Adrenal gland (tissue), 12 donors: ENCODE data around the gene TEX14. TPM values are rescaled to one million over a fixed set of nuclear protein-coding genes. Genes with fewer than 3 reads are reported as not detected.

Source experiments
- DNase-seq, 7 donors: peaks; one replicate each; pipeline ENCODE4 v3.0.0-alpha.2; 2019 to 2020
- H3K27ac ChIP-seq, 5 donors: fragments of 200-600 bp; sonication (generic) in 4 of 5; 1 replicate in 3 of 5; 2 replicates in 2 of 5; pipeline versions ENCODE4 v1.5.1 to v1.8.0; 2016 to 2020; ENCODE audit warnings: mild to moderate bottlenecking in 1 of 5
- H3K27me3 ChIP-seq: fragments of 200-600 bp; 2 replicates; pipeline ENCODE4 v1.8.0; 2021
- H3K36me3 ChIP-seq, 2 donors: fragments of 200-600 bp; replicated peaks in 1 of 2; 1 replicate in 1 of 2; 2 replicates in 1 of 2; pipeline versions ENCODE4 v1.5.1 to v1.8.0; 2018 to 2022
- H3K4me1 ChIP-seq, 2 donors: fragments of 200-600 bp; replicated peaks in 1 of 2; 1 replicate in 1 of 2; 2 replicates in 1 of 2; pipeline versions ENCODE4 v1.5.1 to v1.8.0; 2018 to 2021
- H3K4me3 ChIP-seq, 4 donors: fragments of 200-600 bp; sonication (generic) in 3 of 4; one replicate each; pipeline ENCODE4 v1.5.1; 2016 to 2018
- H3K9me3 ChIP-seq, 3 donors: fragments of 200-600 bp; sonication (generic) in 1 of 3; replicated peaks in 1 of 3; 1 replicate in 2 of 3; 2 replicates in 1 of 3; pipeline versions ENCODE4 v1.5.1 to v1.8.0; 2016 to 2021
- POLR2A ChIP-seq, 2 donors: fragments of 450-650 bp; IDR thresholded peaks; one replicate each; pipeline ENCODE4 v1.6.1; 2017; ENCODE audit warnings: antibody characterized with exemption in 2 of 2, mild to moderate bottlenecking in 2 of 2, moderate library complexity in 1 of 2
- WGBS, 4 donors: extraction: QIAGEN DNeasy Blood & Tissue Kit in 2 of 4; methylation state at CpG; one replicate each; pipeline versions ENCODE4 v1.1.5 to v1.1.7; 2013 to 2017; 5-methylcytosine and 5-hydroxymethylcytosine counted together
- intact Hi-C, 2 donors: fragments of 100-400 bp; cut with DNase I; formaldehyde crosslinking; loops; one replicate each; pipeline versions ENCODE4 v1.14.1 to v1.15.0; 2022 to 2023
- polyA plus RNA-seq, 3 donors: library from polyadenylated mRNA; stranded (reverse); fragments of 200-250 nt in 2 of 3; fragments of 350-450 nt in 1 of 3; fragmentation: Illumina TruSeq in 1 of 3; extraction: RNeasy Lipid Tissue Mini Kit (QIAGEN cat#74804) in 1 of 3; gene quantifications; one replicate each; pipeline ENCODE4 v1.2.3, GENCODE V29; 2013 to 2014
- total RNA-seq, 9 donors: library from RNA; depleted of rRNA in 4 of 9; stranded (reverse); fragments of >200 nt in 4 of 9; fragments of 120-200 nt in 1 of 9; fragmentation: NEBNext Ultra II Directional in 1 of 9; extraction: Animal tissue kit (Norgen Biotek cat#: 25700) in 1 of 9; gene quantifications; one replicate each; pipeline versions ENCODE4 v1.1.0 to v1.2.4, GENCODE V29; 2013 to 2023
- TF ChIP-seq, protein P1 (sequence below), 6 experiments: fragments of 450-650 bp in 4 of 6; fragments of 200-600 bp in 2 of 6; sonication (generic) in 1 of 6; IDR thresholded peaks; 1 replicate in 5 of 6; 2 replicates in 1 of 6; pipeline versions ENCODE4 v1.5.1 to v1.8.0; 2016 to 2021; ENCODE audit warnings: antibody characterized with exemption in 6 of 6, mild to moderate bottlenecking in 2 of 6, moderate library complexity in 1 of 6
- donor health status: healthy with polysubstance abuse.
- donor health status: Bipolar disorder and iron deficiency.
- donor health status: DM: yes; HTN: yes; CAD: no.
- donor health status: DM: no; HTN: no; CAD: no.
- donor health status: DM: no; HTN: no; CAD: no.
- donor health status: DM: yes; HTN: yes; CAD: no.

The TEX14 gene
- total and polyA plus RNA-seq, 12 donors, result 0.10 to 0.97 (median 0.30) TPM; not detected in 1

GRCh38 chr17:58530655-58531054, 161.2 kb downstream of the TEX14 start:
- Histone ChIP-seq H3K9me3 (no peaks in the 10 kb centered on the region), H3K27me3 (no peaks in the 10 kb centered on the region), H3K4me1 (peaks cover 66 to 83% of the 10 kb centered on the region in 2 donors), H3K4me3 (peak overlapping the region in 2 of 4 donors; percentile 40 to 75), H3K27ac (peak overlapping the region in 3 of 5 donors; percentile 79 to 95 (median 81)), H3K36me3 (no peaks in the 10 kb centered on the region)
- DNase-seq, result no peak
- TF ChIP-seq POLR2A (IDR thresholded peaks at IDR 0.05), result no peak
- TF ChIP-seq, protein P1, sequence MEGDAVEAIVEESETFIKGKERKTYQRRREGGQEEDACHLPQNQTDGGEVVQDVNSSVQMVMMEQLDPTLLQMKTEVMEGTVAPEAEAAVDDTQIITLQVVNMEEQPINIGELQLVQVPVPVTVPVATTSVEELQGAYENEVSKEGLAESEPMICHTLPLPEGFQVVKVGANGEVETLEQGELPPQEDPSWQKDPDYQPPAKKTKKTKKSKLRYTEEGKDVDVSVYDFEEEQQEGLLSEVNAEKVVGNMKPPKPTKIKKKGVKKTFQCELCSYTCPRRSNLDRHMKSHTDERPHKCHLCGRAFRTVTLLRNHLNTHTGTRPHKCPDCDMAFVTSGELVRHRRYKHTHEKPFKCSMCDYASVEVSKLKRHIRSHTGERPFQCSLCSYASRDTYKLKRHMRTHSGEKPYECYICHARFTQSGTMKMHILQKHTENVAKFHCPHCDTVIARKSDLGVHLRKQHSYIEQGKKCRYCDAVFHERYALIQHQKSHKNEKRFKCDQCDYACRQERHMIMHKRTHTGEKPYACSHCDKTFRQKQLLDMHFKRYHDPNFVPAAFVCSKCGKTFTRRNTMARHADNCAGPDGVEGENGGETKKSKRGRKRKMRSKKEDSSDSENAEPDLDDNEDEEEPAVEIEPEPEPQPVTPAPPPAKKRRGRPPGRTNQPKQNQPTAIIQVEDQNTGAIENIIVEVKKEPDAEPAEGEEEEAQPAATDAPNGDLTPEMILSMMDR (IDR thresholded peaks at IDR 0.05), result no peak
- intact Hi-C loops, result loop anchor here (10.0 kb wide), 2 partner anchors 54 to 164 kb away; partner anchors contain the start of genes RAD51C (in 1 of the 2) and TEX14 (in 1 of the 2)
- 0 to 57% (median 34%) methylated on average over 1 to 2 of the region's 2 CpGs for WGBS, 4 donors

DNA sequence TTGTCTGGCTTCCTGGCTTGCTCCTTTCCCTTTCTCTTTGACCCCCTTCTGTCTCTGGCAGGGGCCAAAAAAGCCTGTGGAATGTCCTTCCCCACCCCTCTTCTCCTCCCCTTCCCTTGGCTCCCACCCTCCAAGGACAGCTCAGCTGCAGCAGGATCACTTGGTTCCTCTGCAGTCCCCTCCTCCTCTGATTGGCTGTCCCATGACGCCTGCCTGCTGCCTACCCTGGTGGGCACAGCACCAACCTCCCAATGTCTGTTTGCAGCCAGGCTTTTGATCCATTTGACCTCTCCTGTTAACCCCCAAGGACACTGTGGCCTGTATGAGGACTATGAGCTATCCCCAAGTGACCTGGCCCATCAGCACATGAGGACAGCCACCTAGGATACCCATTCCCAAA, 162.6 kb downstream of the TEX14 start:
- Histone ChIP-seq H3K4me3 (no peak overlapping the region), H3K4me1 (peaks cover 60 to 81% of the 10 kb centered on the region in 2 donors), H3K27me3 (no peaks in the 10 kb centered on the region), H3K36me3 (no peaks in the 10 kb centered on the region), H3K9me3 (no peaks in the 10 kb centered on the region), H3K27ac (peak overlapping the region in 4 of 5 donors; percentile 34 to 90 (median 68))
- 8 to 17% (median 14%) methylated on average over 1 of the region's 1 CpG for WGBS, 4 donors
- intact Hi-C loops, result loop anchor here in 1 of 2 donors (10.0 kb wide), 1 partner anchor 476 kb away; no protein-coding TSS in a partner anchor
- TF ChIP-seq, protein P1 (IDR thresholded peaks at IDR 0.05), result no peak
- no peak for TF ChIP-seq POLR2A (IDR thresholded peaks at IDR 0.05)
- peak in 5 of 7 donors; percentile 54 to 75 (median 68) for DNase-seq

GRCh38 chr17:58528443-58528842, 163.4 kb downstream of the TEX14 start:
- intact Hi-C loops, result loop anchor here in 1 of 2 donors (10.0 kb wide), 1 partner anchor 476 kb away; no protein-coding TSS in a partner anchor
- 11 to 18% (median 15%) methylated on average over 3 of the region's 3 CpGs for WGBS, 4 donors
- H3K4me1 ChIP-seq, result peaks cover 59 to 74% of the 10 kb centered on the region in 2 donors
- no peaks in the 10 kb centered on the region for H3K36me3 ChIP-seq
- no peak for DNase-seq
- no peaks in the 10 kb centered on the region for H3K9me3 ChIP-seq
- no peaks in the 10 kb centered on the region for H3K27me3 ChIP-seq
- H3K27ac ChIP-seq, result peak overlapping the region in 4 of 5 donors; percentile 34 to 90 (median 68)
- peak overlapping the region in 1 of 4 donors; percentile 34 for H3K4me3 ChIP-seq
- TF ChIP-seq, protein P1 (IDR thresholded peaks at IDR 0.05), result no peak
- no peak for TF ChIP-seq POLR2A (IDR thresholded peaks at IDR 0.05)

DNA sequence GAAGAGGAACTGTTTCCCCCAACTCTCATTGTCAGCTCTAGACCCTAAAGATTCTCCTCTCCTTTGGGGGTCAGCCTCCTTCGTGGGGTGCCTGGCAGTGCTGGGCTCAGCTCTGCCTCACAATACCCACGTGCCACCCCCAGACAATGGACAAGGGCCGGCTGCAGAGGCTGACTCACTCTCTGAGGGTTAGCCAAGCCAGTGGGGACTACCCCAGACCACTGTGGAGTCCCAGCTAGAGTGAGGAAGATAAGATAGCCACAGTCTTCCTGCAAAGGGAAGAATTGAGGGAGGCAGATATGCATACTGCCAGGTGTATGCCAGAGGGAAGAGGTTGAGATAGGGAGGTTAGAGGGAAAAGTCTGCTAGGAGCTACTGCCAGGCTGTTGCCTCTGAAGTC, 163.9 kb downstream of the TEX14 start:
- Histone ChIP-seq H3K4me3 (no peak overlapping the region), H3K27me3 (no peaks in the 10 kb centered on the region), H3K4me1 (peaks cover 59 to 73% of the 10 kb centered on the region in 2 donors), H3K27ac (peak overlapping the region in 4 of 5 donors; percentile 2 to 90 (median 68)), H3K36me3 (no peaks in the 10 kb centered on the region), H3K9me3 (no peaks in the 10 kb centered on the region)
- intact Hi-C loops, result loop anchor here in 1 of 2 donors (10.0 kb wide), 1 partner anchor 477 kb away; no protein-coding TSS in a partner anchor
- peak in 5 of 7 donors; percentile 69 to 78 (median 72) for DNase-seq
- no peak for TF ChIP-seq POLR2A (IDR thresholded peaks at IDR 0.05)
- TF ChIP-seq, protein P1 (IDR thresholded peaks at IDR 0.05), result no peak
- 10 to 62% (median 26%) methylated on average over 3 of the region's 3 CpGs for WGBS, 4 donors
